ENCODE measurements around the gene HDGFL1.

- TF ChIP-seq CTCF (IDR thresholded peaks at IDR 0.05; ENCODE audit: low read length) (no peak), EZH2phosphoT487 (IDR thresholded peaks at IDR 0.05; ENCODE audit: low read length) (no peak)
Observed at GRCh38 chr6:22589118-22589517, 19.8 kb downstream of the HDGFL1 start.

Measured in MM.1S (cell line).